DMS79 treated with DMSO at 0.1 percent for 48 hours (cell line): Measurements from ENCODE around the gene OFD1.
A peak's percentile ranks its signal among the peaks of the same experiment; 100 is the strongest.

ENCODE experiments used
- DNase-seq: peaks from one replicate; lab custom pipeline; 2025; lab: John Stamatoyannopoulos, UW

The OFD1 gene, protein sequence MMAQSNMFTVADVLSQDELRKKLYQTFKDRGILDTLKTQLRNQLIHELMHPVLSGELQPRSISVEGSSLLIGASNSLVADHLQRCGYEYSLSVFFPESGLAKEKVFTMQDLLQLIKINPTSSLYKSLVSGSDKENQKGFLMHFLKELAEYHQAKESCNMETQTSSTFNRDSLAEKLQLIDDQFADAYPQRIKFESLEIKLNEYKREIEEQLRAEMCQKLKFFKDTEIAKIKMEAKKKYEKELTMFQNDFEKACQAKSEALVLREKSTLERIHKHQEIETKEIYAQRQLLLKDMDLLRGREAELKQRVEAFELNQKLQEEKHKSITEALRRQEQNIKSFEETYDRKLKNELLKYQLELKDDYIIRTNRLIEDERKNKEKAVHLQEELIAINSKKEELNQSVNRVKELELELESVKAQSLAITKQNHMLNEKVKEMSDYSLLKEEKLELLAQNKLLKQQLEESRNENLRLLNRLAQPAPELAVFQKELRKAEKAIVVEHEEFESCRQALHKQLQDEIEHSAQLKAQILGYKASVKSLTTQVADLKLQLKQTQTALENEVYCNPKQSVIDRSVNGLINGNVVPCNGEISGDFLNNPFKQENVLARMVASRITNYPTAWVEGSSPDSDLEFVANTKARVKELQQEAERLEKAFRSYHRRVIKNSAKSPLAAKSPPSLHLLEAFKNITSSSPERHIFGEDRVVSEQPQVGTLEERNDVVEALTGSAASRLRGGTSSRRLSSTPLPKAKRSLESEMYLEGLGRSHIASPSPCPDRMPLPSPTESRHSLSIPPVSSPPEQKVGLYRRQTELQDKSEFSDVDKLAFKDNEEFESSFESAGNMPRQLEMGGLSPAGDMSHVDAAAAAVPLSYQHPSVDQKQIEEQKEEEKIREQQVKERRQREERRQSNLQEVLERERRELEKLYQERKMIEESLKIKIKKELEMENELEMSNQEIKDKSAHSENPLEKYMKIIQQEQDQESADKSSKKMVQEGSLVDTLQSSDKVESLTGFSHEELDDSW

DNA sequence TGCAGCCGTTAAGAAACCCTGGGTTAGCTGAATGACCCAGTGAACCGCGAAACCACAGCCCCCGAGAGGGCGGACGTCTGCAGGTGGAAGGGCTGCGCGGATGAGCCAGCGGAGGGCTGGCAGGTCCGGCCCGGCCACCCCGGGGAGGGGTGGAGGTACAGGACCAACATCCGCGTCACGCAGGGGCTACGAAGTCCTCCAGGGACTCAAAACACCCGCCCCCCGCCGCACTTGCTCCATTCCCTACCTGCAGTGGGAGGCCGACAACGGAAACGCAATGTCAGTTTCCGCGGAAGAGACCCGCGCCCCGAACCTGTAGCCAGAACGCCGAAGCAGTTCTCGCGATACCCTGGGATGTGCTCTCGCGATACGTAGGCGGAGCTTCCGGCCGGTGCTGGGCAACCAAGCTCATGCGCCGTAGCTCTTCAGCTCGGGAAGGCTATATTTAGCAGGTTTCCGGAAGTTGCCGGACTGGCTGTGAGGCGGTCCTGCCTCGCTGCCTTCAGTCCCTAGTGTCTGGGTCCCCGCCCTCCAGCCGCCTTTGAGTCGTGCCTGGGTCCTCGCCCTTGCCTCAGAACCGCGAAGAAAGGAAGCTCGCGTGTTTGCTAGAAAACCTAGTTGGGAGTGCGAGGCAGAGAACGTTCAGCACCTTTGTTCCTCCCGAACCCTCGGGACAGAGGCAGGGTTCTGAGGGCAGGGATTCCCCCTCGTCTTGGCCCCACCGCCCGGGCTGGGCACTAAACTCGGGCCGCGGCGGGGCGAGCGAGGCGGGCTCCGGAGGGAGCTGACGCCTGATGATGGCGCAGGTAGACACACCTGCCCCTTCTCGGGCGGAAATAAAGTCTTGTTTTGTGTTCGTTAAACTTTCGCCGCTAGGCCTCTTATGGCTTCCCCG is at the start of gene OFD1, which contains the start of gene TRAPPC2:
Gene OFD1 (plus strand): TSS at position 471 of the 895 bp plus-strand sequence. CDS start 324 bp downstream, at position 795.
Gene TRAPPC2 (minus strand): TSS at position 343 of the 895 bp plus-strand sequence. CDS start 14,657 bp downstream, outside the sequence.
- peak; percentile 54 for DNase-seq

DNA sequence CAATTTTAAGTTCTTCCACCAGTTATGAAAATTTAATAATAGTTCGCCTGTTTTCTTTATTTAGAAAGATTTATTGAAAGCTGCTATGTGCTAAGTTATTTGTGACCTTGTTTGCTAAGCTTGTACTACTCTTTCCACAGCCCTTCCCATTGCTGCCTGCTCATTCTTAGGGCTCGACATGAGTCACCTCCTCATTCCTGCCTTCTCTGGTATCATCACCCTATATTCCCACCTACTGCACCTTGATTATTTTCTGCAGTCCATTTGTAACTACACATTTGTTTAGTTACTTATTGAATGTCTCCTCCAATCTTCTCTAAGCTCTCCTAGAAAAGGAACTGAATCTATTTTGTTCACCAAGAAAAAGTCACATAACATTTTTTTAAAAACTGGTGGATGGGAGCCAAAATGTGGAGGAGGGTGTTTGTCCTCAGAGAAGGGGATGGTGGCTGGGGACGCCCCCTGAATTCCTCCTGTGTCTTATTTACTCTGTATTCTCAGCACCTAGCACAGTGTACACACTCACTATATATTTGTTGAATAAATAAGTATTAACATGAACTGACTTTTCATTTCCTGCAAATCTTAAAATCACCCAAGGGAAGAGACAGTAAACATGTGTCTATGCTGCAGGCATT is 49.3 kb upstream of the OFD1 start:
- no peak for DNase-seq

DNA sequence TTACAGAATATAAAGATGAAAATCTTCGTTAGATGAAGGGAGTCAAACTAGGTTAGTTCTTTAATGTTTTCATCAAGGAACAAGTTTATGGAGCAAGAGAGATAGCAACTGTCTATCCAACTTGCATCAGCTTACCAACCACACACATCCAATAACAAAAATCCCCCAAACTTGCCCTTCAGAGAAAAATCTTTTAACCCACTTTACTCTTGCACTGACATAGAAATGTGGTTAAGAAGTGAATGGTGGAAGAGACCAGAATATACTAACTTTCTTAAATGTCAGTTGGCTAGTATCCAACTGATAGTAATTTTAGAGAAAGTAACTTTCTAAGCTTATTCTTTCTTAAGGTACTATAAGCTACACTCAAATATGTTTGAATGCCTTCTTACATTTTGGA is 47.3 kb upstream of the OFD1 start:
- no peak for DNase-seq

DNA sequence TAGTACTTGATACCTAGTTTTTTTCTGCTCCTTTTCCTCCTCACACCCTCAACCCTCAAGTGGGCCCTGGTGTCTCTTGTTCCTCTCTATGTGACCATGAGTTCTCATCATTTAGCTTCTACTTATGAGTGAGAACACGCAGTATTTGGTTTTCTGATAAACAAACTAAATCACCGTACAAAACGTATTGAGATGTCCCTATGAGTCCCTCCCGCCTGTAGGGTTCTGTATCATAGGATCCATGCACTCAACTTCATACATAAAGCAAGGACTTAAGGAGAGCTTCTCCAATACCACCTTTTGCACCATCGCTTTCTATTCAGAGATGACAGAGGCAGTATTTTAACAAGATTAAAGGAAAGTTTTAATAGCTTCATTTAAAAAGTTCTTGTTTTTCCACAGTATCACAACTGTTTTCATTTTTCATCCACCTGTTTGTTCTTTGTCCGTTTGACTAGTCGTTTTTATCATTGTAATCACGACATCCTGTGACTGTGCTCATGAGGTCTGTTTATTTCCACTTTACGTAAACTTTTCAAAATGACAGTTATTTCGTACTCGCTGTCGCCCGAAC is 46.1 kb upstream of the OFD1 start:
- no peak for DNase-seq

DNA sequence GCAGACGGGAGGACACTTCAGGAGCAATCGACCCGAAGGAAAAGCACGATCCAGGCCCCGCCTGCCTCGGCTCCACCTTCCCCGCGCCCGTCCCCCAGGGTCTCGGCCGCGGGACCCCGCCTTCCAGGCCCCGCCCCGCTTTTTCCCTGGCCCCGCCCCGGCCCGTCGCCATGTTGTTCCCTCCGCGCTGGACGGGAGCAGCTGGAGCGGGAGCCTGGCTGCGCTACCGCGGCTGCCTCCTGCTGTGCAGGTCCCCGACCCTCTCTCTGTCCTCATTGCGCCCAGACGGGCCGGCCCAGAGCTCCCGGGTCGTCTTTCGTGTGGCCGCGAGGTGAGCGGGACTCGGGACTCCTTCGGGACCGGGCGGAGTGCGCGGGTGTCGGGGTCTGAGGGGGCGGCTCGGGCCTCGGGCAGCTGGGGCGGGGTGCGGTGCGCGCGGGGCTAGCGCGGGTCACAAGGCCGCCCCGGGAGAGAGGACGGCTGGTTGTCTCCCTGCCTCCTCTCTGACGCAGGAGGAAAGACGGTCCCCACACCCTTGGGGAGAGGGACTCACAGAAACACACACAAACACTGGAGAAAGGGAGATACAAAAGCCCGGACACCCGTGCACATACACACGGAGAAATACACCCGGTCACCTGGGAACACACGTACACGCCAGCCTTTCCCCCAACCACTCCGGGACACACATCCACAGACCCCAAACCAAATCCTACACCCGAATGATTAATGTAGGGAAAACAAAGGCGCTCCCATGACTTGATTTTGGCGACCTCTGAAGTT is 45.4 kb upstream of the OFD1 start, which contains the start of gene RAB9A:
Gene RAB9A (plus strand): TSS at position 171 of the 783 bp plus-strand sequence. CDS start 19,619 bp downstream, outside the sequence.
- DNase-seq = peak; percentile 16

DNA sequence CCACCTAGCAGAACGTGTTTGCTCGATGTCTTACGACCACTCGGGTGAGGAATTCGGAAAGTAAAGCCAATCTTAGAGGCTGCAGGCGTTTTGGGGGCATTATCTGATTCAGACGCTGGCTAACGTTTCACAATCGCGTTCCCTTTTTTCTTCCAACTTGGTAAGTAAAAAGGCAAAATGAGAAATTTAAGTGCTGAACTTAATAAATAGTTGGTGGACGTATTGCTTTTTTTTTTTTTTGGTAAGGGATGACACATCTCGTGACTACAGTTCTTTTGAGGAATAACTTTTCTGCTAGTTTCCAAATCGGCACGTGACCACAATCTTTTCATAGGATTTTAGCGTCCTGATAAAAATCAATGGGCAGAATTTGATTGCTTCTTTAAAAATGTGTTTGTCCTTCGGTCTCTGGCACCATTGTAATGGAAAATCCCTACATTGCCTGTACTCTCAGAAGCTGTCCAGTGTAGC is 44.8 kb upstream of the OFD1 start:
- no peak for DNase-seq

DNA sequence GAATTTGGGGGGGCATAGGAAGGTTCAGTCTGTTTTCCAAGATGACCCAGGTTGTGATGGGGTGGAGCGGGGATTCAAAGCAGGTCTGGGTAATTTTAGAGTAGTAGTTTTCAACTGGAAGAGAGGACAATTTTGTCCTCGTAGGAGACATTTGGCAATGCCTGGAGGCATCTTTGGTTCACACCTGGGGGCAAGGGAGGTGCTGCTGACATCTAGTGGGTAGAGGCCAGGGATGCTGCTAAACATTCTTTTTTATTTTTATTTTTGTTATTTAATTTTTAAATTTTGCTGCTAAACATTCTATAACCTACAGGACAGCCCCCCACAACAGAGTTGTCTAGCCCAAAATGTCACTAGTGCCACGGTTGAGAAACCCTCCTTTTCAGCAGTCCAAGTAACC is 43.7 kb upstream of the OFD1 start:
- DNase-seq = no peak

DNA sequence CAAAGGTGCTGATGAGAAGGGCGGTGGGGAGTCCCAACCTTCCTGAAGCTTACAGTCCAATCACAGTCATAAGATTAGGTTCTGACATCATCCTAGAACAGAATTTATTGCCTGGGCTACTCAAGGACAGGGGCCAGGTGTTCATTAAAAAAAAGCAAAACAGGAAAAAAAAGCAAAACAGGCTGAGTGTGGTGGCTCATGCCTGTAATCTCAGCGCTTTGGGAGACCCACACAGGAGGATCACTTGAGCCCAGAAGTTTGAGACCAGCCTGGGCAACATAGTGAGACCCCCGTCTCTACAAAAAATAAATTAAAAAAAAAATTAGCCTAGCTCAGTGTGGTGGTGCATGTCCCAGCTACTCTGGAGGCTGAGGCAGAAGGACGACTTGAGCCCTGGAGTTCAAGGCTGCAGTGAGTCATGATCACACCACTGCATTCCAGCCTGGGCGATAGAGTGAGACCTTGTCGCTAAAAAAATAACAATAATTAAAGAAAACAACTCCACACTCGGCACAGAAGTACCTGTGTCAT is 42.6 kb upstream of the OFD1 start:
- DNase-seq = no peak

DNA sequence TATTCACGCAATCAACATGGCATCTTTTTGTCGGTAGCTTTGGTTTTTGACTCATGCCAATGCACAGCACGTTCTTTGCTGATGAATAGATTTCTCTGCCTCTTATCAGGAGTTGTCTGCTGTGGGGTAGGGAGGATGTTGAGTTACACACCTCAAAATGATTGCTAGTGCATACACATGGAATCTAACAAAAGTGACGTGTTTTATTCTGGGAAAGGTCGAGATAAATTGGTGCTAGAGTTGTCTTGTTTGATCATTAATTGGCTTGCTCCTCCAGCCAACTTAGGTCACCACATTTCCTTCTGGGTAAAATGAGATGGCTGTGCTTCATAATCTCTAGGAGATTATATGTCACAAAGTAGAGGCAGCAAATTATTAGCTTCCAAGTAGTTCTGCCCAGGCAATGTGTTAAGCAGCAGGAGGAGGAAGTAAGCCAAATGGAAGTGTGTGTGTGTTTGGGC is 41.7 kb upstream of the OFD1 start:
- no peak for DNase-seq

DNA sequence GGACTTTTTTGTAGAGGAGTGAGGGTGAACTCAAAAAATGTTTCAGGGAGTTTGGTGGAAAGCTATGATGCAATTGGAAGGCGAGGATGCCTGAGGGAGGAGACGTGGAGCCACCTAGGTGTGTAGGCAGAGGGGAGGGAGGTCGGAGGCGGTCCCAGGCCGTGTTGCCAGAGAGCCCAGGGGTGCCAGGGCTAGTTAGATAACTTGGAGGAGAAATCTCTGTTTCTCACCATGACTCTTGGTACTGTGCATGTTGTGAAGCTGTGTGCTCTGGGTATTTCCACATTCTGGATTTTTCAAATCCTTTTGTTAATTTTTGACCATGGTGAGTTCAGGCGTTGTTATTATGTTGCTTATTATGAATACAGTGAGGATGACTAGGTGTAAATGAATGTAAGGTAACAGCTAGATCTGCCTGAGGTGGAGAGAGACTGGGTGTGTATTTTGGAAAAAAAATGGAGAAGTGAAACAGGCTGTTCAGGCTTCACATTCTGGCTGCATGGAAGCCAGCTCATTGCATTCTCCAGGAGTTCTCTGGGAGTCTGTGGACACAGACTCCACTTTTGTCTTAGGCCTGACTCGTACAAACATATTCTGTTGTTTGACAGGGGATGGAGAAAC is 41.1 kb upstream of the OFD1 start:
- no peak for DNase-seq

DNA sequence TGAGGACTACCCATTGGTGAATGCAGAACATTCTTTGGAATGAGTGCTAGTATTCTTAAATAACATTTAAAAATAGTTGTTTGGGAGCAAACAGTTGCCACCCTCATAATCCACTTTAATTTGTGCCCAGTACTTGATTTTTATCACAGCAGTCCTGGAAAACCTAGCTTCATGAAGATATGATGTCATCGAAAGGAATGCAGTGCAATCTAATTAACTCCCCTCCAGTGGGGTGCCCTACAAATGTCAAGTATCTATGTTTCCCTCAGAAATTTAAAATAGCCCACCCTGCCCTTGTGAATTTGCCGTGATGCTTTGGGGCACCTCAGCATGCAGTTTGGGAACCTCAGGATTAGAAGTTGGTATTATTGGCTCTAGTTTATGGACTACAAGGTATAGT is 40.2 kb upstream of the OFD1 start:
- DNase-seq = no peak

DNA sequence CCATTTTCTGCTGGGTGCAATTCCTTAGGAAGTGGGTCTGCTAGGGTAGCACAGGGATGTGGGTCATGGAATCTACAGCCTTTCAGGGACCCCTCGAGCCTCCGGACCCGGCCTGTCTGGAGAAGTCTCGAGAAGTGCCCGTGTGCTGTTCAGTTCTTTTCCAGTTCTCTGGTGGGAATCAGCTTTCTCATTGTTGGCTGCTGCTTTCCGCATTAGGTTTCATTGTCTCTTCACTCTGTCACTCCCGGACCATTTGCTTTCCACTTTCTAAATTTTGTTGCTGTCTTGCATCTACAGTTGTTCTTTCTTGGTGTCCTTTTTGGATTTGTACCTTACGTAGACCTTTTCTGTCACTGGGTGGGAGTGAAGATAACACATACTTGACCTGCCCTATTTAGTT is 39.6 kb upstream of the OFD1 start:
- DNase-seq = no peak

DNA sequence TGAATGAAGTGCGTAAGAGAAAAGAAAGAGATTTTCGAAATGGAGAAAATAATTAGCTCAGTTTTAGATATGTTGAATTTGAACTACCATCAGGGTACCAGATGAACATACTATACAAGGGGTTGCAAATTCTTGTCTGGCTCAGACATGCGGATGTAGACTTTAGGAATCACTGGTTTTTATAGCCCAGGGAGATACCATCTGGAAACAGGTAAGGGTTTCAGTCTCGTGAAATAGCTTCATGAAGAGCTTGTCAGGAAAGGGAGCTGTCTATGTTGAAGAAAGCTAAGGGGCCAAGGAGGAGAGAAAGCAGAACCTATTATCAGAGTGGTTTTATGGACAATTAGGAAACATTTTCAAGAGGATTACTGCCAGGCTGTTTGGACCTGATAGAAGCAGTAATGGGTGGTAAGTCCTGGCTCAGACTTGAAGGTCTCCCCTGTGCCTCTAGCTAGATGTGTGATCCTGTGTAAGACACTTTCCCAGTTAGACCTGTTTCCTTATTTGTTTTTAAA is 38.9 kb upstream of the OFD1 start:
- DNase-seq = no peak

DNA sequence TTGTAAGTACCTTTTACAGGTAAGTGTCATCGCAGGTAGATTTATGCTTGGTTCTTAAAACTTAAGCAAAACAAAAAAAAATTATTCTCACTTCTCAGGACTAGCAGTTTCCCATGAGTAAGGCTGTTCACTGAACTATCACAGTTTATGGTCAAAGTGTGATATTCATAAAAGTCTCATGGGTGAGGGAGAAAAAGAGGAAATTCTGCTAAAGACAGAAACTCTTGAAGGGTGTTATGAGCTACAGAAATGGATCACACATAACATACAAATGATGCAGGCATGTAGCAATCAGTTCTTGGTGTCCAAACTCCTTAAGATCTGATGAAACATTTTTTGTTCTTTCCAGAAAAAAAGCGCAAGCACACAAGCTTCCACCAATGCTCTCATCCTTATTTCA is 37.1 kb upstream of the OFD1 start:
- DNase-seq = no peak

DNA sequence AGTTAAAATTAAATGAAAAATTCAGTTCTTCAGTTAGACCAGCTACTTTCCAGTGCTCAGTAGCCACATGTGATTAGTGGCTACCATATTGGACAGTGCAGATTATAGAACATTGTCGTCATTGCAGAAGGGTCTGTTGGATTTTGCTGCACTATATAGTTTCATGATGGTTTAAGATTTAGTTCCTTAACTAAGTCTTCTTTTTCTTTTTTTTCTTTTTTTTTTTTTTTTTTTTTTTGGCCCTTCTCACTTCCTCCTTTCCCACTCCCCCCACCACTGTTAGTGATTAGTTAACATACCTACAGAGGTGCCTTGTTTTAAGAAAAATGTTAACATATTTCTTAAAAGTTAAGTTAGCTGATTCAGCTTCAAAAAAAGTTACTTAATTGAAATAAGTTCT is 36.6 kb upstream of the OFD1 start:
- DNase-seq = no peak

DNA sequence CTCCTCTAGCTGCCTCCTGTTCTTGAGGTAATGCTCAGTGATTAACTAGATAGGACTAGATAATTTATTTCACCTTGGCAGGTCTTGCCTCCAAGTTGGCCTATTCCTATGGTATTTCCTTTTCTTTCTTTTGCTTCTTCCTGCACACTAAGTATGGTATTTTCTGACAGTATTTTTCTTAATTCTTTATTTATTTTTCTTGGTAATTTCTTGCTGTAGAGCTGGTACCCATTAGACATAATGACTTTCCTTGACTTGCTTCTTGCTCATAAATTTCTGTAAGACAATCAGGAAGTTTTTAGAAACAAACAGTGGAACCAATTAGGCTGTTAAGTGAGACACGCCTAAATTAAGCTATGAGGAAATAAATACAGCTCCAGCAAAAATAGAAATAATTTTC is 36.1 kb upstream of the OFD1 start:
- DNase-seq = no peak

DNA sequence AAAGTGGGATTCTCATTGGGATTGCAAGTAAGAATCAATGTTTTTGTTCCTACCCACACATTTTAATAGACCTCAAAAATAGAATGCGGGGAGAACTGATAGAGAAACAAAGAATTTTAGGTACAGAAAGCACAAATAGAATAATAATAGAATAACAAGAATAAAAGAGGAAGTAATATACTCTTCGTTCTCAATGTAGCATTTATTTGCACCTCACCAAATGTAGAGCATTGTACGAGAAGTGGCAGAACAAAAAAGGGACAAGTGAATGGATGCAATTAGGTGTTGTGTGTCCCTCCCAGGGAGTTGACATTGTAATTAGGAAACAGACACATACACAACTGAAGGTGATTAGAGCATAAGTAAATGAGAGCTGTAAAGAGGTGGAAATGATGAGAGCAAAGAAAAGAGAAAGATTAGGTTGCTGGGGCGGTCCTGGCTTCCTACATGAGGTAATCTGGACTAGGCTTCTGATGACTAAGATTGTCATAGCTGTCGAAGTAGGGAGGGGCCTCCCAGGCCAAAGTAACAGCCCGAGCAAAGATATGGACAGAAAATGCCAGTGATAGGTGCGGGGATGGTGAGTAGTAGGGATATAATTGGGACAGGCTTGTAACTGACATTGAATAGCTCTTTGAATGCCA is 35.2 kb upstream of the OFD1 start:
- no peak for DNase-seq

DNA sequence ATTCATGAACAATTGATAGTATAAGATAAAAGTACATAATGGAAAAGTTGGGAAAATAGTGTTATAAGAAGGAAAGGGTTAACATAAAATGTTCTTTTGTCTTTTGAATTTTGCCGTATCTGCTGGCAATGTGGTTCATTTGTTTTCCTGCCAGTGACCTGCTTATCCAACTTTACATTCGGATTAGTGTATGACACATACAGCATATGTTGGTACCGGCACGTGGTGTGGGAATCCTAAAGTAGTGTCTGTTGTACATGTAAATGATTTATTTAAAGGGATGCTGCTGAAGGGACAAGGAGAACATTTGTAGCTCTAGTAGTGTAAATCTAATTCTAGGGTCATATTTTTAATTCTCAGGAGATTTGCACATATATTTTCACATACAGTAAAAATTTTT is 34.2 kb upstream of the OFD1 start:
- DNase-seq = no peak
